Measurements from ENCODE around the gene PCDH9.
"Not testable (repeated sequence)": the region's sequence is repeated elsewhere in the genome, so short reads cannot be mapped to it uniquely, and the experiment has no call there.

PCDH9 gene

DNA sequence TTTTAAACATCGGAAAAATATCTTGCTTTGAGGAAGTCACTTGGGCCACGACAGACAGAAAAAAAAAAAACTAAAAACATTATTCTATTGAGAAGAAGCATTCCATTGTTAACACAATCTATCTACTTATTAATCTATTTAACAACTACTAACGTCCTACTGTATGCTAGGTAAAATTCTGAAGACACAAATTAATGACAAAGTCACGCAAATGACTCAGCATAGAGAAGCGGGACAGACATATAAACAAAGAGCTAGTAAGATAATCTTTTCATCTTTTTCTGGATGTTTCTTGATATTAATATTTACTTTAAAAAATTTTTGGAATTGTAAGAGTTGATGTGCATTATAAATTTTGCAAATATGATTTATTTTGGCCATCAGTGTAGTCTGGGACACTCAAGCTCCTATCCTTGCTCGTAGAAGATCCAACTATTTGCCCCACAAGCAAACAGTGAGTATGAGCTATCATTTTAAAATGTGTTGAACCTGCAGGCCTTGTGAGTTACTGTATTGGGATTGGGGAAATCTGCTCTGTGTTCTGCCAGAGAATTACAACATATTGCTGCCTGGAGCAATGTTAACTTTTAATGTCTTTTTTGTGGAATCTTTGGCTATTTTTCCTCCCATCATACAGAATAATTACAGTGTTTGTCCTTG is 109.1 kb downstream of the PCDH9 start:
- DNase-seq, result no peak

DNA sequence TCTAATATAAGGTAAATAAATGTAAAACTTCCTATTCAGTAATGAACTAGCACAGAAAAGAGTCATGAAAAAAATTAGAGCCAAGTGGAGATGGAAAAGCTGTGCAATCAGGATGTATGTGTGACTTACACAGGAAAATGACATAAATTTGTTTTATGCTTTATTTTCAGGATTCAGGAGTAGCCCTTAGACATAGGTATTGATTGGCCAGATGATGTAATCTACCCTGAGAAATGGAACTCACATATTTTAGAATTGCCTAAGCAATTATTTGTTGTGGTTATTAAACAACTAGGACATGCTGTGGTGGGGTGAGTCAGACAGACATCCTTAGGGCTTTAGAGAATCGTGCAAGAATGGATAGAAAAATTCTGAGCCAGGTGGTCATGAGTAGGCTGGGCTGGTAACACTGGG is 110.6 kb downstream of the PCDH9 start:
- DNase-seq, result no peak

DNA sequence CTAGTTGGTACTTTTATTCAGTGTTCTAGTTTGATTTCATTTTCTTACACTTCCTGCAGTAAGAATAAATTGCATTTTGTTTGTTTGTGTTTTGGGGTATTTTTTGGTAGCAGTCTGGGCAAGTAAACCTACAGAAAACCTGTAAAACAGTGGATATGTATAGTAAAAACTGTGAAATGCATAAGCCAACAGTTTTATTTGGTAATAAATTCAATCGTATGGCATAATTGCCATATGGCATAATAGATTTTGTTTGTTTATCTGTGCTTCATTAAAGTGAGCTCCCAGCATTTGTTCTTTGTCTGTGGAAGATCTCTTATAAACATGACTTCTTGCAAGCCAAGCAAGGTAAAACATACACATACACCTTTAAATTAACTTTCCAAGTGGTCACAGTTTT is 111.9 kb downstream of the PCDH9 start:
- DNase-seq, result no peak

DNA sequence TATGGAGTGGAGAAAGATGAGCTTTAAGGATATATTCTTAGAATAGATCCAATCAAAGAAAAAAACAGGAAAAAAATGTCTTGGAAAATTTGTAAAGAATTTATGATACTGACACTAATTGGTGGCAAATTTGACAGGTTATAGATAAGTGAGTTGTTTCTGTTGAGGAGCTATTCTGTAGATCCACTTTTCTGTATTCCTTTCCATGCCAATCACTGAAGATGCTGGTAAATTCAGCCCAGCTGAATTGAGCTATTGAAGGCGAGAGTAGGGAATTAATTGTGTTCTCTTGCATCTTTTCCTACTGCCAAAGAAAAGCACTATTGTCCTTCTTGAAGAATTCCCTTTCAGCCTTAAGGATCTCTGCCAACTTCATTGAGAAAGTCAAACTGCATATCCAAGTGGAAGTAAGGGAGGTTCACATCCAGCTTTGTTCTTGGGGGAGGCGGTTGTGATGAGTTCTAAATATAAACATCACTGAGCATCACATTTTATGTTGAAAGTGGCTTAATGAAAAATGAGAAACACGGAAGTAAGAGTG is 113.1 kb downstream of the PCDH9 start:
- no peak for DNase-seq

DNA sequence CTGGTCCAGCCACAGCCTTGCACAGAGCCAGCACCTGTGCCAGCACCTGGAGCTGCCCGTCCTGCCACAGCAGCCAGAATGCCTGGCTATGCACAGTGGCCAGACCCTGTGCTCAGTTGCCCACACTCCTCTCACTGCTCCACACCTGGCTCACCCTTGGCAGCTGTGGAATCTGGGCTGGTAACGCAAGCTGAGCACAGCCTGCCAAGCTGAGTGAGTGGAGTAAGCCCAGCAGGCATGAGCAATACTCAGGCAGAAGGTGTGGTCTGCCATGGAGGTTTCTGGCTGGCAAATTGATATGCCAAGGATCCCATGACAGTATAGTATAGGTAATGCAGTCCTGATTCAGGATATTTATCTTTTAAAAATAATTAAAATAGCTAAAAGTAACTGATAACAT is 122.2 kb downstream of the PCDH9 start:
- no peak for DNase-seq

DNA sequence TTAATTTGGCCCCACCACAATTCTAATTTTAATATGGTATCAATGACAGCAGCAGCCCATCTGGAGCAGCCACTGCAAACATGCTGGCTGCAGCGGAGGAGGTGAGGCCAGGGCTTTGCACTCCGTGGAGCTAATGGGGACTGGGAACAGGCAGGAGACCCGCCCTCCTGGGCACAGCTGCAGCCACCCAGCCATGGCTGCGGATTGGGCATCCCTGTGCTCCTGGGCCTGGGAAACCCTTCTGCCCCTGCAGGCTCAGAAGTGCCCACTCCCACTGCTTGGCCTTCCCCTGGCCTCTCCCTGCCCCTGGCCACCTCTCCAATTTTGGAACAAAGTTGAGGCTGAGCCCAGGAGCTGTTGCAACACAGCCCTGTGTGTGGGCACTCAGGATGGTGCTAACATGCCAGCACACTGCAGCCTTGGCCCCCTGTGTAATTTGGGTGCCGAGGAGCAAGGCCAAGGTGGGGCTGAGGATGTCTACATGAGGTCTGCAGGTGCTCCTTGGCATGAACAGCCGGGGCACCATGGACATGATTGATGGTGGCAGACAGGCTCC is 123.6 kb downstream of the PCDH9 start:
- no peak for DNase-seq

DNA sequence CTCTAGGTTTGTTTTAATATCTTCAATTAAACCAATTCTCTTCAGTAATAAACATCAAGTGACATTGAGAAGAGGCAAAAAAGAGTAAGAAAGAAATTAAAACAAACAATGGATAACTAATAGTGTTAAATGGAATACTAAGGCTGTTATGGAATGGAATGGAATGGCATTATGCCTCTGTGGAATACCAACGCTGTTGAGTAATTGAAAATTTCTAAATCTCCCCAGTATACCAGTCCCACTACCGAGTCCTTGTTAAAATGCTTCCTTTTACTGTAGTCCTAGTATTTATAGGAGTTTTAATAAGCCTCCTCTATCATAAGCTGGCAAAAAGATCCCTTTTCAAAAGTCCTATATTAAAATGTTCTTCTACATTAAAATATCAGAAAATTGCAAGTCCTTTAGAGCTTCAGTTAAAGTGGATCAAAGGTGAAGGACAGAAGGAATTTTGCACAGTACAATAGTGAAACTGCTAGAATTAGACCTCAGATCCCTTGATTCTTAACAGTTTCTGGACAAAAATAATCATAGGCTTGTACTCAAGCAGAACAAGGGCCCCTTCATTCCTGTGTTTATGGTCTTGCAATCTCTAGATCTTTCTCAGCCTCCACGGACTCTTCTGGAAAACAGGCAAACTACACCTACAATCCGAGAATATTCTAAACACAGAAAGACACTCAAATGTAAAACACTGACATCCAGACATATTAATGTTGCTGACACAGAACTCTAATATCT is 128.2 kb downstream of the PCDH9 start:
- DNase-seq, result no peak

DNA sequence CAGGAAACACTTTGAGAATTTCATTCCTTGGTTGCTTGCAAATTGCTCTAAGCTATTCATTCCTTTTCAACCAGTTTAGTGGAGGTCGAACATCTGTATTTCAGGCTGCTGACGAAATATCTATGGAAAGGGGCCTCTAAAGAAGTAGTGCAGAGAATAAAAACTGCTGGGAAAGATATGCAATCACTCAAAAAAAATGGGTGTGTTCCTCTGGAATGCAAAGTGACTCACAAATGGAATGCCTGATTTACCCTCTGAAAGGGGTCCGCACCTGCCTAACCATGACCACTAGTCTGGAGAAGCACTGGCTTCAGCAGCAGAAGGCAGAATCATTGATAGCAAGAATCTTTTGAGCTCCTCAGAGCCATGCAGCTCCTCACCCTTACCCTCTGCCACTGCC is 129.4 kb downstream of the PCDH9 start:
- DNase-seq, result no peak

DNA sequence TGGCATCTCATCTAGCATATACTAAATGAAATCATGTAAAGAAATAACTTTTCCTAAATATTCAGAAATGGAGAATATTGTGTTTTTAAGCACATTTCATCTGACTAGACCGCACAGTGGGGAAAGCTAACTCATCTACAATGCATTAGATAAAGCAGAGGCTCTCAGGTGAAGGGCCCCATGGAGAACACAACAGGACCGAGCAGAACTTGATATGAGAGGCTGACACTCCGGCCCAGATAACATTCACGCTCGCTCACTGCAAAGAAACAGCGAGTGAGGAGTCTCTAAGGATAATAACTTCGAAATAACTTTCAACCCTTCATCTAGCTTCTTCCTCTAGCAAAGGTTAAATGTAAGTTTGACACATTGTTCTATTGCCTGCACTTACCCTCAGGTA is 130.6 kb downstream of the PCDH9 start:
- DNase-seq, result no peak

DNA sequence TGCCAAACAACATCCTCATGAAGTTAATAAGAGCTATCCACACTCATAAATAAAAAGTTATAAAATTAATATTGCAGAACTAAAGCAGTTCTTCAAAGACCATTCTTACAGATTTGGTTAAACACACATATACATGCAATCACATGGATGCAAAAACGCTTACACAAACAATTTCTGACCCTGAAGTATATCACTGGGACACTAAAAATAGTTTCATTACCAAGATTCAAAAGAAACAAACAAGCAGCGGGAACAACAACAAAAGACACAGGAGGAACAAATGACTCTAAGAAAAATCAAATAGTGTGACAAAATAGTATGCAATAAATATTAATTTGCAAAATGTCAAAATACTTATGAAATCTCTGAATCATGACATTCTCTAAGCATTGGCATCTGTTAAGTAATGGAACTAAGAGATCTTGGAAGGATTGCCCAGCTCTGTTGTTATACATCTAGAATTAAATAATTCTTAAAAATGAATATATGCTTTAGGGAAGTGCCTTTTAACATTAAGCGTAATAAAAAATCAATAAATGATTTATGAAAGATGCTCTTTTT is 132.2 kb downstream of the PCDH9 start:
- DNase-seq, result no peak

DNA sequence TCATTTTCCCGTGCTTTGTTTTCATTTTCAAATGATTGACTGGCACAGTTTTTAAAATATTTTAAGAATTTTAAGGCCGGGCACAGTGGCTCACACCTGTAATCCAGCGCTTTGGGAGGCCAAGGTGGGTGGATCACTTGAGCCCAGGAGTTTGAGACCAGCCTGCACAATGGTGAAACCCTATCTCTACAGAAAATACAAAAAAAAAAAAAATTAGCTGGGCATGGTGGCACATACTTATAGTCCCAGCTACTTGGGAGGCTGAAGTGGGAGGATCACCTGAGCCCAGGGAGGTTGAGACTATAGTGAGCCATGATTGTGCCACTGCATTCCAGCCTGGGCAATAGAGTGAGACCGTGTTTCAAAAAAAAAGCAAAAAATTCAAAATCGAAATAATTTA is 133.2 kb downstream of the PCDH9 start:
- DNase-seq, result not testable (repeated sequence)

DNA sequence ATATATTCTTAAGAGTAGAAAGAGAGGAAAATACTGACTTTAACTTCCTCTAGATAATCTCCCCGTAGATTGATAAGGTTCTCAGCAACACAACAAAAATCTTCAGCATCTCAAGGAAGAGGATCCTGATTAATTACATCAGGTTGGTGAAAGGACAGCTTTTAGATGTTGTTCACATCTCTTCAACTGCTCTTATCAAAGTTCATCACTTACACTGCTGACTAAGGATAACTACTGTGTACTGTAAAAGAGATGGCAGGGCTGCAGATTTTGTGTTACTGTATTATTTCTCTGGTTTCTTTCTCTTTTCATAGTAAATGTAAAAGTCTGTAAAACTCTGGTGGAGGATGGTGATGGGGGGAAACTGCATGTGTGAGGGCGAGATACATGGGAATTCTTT is 133.7 kb downstream of the PCDH9 start:
- no peak for DNase-seq

DNA sequence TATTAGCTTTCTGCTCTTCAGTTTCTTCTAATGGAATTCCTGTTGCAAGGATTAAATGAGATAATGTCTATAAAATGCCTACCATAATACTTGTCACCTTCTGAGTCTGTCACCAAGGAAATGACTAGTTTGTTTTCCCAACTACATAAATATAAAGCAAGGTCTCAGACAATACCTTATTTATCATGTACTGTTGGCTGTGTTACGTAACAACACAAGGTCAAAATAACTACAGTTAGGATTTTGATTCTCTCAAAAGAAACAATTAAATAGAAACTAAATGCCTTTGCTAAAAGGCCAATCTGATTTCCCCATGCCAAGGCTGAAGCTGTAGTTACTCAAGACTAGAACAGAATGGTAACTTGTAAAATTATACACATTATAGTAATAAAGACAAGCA is 134.5 kb downstream of the PCDH9 start:
- DNase-seq, result no peak

DNA sequence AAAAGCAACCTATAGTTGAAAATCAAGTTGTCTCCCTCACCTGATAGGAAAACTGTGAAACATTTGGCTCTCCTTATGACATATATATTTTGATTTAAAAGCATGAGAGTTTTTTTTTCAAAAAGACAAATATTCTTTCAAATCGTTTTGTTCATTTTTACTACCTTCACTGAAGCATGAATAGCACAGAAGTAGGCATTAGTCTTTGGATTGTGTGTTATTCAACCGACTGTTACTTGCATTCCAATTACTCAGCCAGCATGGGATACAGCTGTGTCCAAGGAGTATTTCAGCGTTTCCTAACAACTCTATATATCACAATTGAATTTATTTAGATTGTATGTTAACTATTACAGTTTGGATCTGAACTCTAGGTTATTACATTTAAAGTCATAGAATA is 135.2 kb downstream of the PCDH9 start:
- DNase-seq, result no peak

DNA sequence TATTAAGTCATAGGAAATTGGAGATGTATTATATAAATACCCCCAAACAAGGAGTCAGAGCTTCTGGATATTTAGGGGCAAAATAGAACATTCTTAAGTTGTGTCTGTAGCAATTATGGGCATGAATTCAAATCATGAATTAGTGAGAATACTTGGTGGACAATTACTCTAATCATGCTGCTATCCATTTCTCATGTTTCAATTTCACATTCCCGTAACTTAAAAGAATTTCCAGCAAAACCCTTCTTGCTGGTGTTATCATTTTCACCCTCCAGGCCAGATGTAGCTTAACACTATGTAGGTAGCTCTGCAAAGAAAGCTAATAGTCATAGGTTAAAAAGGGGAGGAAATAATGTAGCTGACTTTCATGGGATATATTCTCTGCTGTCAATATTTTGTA is 136.1 kb downstream of the PCDH9 start:
- no peak for DNase-seq

DNA sequence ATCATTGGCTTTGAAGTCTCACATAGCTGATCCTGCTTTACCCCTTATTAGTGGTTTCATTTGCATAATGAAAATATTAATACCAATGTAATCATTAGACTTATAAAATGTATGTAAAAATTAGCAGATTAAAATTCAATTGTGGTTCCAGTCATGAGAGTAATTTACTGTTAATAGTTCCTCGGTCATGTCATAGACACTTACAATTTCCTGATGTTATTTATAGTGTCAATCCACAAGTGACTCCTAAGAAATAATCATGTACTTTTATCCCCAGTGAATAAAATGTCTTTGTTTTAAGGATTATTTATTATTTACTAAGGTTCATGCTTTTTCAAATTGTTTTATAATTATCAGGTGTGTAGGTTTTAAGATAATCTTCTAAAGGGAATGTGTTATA is 138.5 kb downstream of the PCDH9 start:
- no peak for DNase-seq

DNA sequence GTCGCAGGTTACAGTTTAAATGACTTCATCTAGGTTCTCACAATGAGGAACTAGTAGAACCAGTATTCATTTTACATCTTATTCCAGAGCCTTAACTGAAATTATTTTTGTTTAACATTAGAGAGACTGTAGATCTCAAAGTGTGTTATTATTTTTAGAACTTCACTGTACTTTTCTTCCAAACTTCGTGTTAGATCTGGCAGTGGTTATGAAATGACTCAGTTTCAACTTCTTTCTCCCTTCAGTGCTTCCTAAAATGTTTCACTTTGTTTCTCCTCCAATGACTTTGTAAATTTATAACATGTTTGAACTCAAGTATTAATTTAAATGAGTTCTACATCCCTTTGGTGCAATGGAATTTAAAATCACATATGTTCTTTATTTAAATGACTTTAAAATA is 139.3 kb downstream of the PCDH9 start:
- no peak for DNase-seq

DNA sequence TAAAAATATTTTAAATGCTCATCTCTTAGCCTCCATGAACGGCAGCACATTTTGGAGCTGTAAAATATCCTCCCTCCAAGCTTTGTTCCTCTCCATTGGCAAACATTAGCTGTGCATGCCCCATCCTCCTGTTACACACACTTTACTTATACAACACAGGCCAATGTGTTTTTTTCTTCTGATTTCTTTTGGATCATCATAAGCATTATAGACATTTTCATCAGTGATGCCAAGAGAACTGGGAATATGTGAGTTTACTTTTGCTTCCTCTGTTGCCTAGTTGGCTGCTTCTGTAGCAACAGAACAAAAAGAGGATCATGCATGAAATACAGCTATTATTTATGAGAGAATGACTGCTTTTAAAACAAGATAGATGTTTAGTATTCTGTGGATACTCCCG is 142.6 kb downstream of the PCDH9 start:
- no peak for DNase-seq

DNA sequence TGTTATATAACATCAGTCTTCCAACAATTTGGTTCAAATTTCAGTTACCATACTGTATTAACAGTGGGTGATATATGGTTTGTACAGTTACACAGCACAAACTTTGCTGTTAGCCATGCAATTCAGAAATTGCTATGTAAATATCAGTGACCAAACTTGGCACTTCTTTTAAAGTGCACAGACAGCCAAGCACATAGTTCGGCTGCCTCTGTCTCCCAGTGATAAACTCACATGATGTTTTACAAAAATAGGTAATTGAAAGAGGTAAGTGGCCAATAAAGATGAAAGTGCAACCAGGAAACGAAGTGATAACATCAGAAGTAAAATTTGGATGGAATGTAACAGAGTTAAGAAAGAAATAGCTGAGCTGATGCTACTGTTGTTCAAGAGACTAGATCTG is 143.9 kb downstream of the PCDH9 start:
- no peak for DNase-seq

DNA sequence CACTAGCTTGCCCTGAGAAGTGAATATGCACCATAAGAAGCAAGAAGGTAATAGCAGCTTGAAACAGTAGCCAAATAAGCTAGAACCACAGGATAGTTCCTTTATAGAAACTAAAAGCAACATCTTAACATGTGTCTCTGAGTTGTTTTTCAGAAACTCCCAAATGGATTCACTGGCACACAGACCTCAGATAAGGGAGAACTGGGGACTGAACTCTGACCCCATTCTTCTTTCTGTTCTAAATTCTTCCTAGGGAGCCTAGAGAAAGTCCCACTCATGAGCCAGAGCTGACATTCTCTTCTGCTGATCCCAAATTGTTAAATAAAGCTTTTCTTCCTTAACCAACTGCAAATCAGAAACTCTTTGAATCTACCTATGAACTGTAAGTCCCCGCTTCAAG is 146.1 kb downstream of the PCDH9 start:
- DNase-seq, result no peak

DNA sequence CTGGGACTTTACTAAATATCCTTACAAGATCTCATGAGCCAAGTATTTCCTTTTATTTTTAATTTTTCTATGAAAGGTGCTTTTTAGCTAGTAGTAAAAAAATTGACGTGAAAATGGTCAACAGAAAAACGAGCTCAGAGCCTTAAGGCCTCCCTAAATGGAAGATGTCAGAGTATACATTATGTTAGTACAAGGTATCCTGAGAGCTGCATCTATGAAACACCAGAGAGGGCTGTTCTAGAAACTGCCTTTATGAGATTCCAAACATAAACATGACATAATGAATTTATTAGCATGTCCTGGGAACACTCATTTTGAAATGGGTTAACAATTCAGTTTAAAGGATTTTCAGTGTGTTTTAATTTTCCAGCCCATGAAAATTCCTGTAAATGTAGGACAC is 146.6 kb downstream of the PCDH9 start:
- no peak for DNase-seq

DNA sequence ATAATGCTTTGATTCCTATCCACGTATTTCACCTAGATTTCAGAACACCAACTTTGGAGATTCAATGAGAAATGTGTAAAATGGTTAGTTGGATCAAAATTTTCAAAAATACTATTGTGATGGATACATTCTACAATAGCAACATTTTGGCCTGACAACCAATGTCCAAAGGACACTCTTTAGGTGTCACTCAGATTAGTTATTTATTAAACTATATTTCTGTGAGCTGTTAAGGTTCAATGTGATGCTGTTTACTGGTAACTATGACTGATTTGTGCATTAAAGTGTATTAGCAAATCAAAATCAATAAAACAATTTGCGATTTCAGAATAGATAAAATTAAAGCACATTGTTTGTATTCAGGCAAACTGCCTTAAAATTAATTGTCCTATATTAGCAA is 149.8 kb downstream of the PCDH9 start:
- no peak for DNase-seq

DNA sequence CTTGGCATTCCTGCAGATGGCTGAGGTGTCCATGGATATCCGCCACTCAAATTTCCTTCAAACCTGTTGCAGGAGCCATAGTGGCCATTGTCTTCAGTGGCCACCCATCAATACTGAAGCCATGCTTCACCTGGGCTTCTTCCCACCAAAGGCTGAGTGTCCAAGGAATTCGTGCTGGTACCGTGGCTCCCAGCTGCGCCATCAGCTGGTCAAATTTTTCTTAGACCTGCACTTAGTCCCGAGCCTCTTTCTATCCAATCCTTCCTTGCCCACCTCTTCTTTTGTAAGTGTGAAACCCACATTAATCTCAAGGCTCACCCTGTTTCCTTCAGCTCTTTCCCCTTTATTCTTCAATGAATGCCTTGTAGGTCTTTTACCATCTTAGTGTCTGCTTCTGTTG is 152.1 kb downstream of the PCDH9 start:
- DNase-seq, result no peak

DNA sequence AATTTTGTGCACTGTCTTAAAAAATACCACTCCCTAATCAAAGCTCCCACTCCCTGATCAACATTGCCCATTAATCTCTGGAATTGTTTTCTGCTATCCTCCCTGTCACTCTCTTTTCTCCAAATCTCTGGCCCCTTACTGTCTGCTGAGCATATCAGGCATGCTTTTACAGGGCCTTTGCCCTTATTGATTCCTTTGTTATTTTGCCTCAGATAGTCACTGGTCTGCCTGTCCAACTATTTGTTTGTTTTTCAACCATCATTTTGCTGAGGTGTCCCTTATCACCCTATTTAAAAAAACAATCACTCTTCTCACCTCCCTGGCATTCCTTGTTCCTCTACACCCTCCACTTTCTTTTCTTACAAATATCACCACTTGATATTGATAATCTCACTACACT is 153.0 kb downstream of the PCDH9 start:
- no peak for DNase-seq
